Bone marrow (tissue), 2 donors: ENCODE data around the gene MYCBP.
A peak's percentile ranks its signal among the peaks of the same experiment; 100 is the strongest.
"Not testable (repeated sequence)": the region's sequence is repeated elsewhere in the genome, so short reads cannot be mapped to it uniquely, and the experiment has no call there.

Experiments
- DNase-seq, 2 donors: peaks; one replicate each; lab custom pipeline; 2025; lab: John Stamatoyannopoulos, UW

The MYCBP gene

GRCh38 chr1:38867208-38867607, 5.9 kb downstream of the MYCBP start:
- DNase-seq = no peak

GRCh38 chr1:38865112-38865715, 7.9 kb downstream of the MYCBP start:
- no peak for DNase-seq

- no peak for DNase-seq
Observed at GRCh38 chr1:38860454-38860795, 12.7 kb downstream of the MYCBP start.

- peak; percentile 86 to 91 for DNase-seq
Observed at GRCh38 chr1:38859561-38860453, 13.3 kb downstream of the MYCBP start, which contains the start of gene RRAGC. Gene RRAGC, minus strand, starts transcription at chr1:38859772. Its CDS starts 126 bp downstream, at chr1:38859646.

DNA sequence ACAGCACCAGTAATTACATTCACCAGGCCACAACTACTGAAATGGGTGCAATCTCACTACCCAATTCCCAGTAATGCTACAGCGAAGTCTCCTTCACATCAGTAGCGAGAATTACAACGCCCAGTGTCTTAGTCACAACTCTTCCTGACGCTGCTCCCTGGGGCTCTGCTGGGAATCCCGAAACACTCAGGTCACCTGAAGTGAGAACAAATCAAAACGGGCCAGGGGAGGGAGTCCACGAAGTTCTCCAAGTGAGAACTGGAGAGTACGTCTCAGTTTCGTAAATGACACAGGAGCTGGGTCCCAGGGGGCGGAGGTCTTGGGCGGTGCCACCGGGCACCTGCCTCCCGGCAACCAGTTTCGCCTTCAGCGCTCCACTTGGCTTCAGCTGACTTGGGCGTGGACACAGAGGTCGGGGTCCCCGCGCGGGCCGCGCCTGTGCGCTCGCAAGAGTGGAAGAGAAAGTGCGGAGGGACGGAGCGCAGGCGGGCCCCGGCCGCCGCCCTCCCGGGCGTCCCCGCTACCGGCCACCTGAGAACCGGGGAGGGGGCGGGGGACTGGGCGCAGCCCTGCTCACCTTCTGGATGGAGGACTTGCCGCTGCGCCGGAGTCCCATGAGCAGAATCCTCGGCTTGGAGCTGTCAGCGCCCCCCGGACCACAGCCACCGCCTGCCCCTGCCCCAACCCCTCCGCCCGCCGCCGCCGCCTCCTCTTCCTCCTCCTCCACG, 14.2 kb downstream of the MYCBP start:
- DNase-seq = no peak

GRCh38 chr1:38852780-38853179, 20.4 kb downstream of the MYCBP start:
- DNase-seq = no peak

DNA sequence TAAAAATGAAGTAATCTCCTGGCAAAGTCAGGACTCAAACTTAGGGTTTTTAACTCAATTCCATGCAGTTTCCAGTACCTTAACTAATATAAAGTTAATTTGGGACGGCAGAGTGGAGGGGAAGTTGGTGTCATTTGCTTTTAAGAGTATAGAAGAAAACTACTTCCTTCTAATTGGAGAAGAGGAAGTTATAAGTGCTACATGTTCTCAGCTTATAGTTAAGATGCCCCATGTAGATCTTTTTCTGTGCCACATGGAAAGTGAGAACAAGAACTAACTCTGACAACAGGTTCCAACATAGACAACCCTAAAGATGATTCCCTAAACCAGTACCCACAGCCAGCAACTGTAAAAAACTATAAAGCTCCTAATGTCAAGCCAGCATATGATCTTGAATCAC, 25.1 kb downstream of the MYCBP start:
- DNase-seq = peak in 1 of 2 donors; percentile 69

DNA sequence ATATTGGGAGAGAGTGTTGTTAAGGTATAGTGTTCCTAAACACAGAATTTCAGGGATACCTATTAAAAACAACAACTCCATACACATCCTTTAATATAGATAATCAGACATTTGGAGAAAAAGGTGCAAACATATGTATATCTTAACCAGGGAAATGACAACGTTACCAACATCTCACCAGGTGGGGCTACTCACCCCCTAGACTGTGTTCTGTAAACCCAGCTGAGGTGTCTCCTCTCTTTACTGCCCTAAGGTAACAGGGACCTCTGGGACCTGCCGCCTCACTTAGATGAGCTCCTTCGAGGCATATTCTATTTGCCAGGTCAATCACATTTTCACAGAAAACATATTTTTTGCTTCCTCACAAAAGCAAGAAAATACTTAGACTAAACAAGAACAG, 26.9 kb downstream of the MYCBP start:
- no peak for DNase-seq

DNA sequence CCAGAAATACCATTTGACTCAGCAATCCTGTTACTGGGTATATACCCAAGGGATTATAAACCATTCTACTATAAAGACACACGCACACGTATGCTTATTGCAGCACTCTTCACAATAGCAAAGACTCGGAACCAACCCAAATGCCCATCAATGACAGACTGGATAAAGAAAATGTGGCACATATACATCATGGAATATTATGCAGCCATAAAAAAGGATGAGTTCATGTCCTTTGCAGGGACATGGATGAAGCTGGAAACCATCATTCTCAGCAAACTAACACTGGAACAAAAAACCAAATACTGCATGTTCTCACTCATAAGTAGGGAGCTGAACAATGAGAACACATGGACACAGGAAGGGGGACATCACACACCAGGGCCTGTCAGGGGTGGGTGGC, 28.1 kb downstream of the MYCBP start:
- DNase-seq = not testable (repeated sequence)

- no peak for DNase-seq
Observed at GRCh38 chr1:38840281-38840680, 32.9 kb downstream of the MYCBP start.

GRCh38 chr1:38839363-38839762, 33.8 kb downstream of the MYCBP start:
- DNase-seq = no peak

DNA sequence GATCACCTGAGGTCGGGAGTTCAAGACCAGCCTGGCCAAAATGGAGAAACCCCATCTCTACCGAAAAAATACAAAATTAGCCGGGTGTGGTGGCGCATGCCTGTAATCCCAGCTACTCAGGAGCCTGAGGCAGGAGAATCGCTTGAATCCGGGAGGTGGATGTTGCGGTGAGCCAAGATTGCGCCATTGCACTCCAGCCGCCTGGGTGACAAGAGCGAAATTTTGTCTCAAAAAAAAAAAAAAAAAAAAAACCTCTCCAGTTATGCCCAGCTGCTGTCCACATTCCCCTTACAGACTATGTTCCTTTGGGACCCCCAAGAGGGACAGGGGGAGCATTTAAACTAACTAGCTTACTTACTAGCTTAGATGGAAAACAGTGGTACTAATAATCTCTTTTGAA, 36.8 kb downstream of the MYCBP start:
- DNase-seq = not testable (repeated sequence)

GRCh38 chr1:38834937-38835827, 38.0 kb downstream of the MYCBP start:
- DNase-seq = peak in 1 of 2 donors; percentile 85

DNA sequence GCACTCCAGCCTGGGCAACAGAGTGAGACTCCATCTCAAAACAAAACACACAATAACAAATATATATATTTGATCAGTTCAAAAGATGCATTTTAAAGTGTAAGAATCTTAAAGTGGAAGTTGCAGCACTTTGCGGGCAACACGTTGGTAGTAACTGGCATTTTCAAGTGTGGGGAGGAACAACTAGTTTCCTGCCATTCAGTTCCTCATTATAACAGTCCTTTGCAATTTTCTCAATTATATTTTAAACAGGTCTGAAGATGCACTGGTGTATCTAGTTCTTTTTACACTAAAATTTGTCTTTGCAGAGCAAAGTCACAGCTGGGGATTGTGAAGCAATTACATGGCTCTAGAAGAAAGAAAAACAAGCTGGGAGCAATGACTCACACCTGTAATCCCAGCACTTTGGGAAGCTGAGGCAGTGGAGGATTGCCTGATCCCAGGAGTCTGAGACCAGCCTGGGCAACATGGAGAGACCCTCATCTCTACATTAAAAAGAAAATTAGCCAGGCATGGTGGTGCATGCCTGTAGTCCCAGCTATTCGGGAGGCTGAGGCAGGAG, 38.8 kb downstream of the MYCBP start:
- DNase-seq = peak in 1 of 2 donors; percentile 39

DNA sequence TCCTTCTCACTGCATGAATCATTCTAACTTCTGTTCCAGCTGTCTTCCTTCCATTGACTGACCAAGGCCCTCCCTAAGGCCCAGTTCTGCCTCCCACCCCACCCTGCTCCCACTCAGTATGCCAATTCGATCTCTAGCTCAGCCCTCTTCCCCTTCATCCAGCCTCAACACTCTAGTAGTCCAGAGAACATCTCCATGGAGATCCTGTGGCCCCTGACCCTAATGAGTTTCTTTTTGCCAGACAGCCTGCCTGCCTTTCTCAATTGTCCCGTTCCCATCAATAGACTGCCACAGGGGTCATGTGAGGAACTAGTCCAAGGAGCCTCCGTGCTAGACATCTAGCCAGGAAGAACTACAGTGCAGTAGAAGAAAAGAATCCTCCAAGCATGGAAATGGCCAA, 40.0 kb downstream of the MYCBP start:
- no peak for DNase-seq

DNA sequence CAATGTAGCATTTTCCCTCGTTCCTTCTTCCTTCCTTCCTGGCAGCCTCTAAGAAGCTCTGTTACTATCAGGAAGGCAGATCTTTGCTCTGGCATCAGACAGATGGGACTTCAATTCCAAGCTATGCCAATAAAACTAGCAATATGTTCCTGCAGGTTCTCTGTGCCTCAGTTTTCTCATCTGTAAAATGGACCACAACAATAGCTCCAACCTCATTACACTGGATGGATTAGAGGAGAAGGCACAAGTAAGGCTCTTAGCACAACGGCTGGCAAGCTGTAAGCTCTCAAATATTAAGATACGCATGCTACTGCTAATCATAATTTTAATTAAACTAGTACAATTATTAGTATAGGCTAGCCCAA, 40.8 kb downstream of the MYCBP start:
- DNase-seq = no peak

- no peak for DNase-seq
Observed at GRCh38 chr1:38831731-38832369, 41.3 kb downstream of the MYCBP start.

GRCh38 chr1:38829368-38829767, 43.8 kb downstream of the MYCBP start:
- no peak for DNase-seq

- no peak for DNase-seq
Observed at GRCh38 chr1:38827318-38827717, 45.8 kb downstream of the MYCBP start.

DNA sequence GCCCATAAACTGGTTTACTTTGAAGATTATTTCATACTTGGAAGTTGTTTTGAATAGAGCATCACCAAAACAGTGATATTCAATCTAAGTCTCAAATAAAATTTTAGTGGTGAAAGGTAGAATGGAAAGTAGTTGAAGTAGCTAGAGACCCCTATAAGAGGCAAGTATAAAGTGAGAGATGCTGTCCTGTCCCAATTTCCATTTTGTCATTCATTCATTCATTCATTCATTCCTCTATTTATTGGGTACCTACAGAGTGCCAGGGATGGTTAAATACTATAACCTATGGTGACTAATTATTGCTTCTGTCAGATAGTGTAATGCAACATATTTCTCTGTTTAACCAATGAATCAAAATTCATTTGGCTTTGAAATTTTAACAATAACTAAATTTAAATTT, 46.3 kb downstream of the MYCBP start:
- no peak for DNase-seq

- DNase-seq = no peak
Observed at GRCh38 chr1:38826262-38826661, 46.9 kb downstream of the MYCBP start.
